Neuronal stem cell (in vitro differentiated cells): ENCODE data around the gene PIP5K1C.

Experiments
- DNase-seq: peaks from one replicate; pipeline ENCODE4 v3.0.0-alpha.2; 2013; ENCODE audit warnings: low spot score
- H2AFZ ChIP-seq: one replicate; pipeline ENCODE4 v1.6.1; 2013; ENCODE audit warnings: mild to moderate bottlenecking, low read length, inconsistent platforms
- H2AK5ac ChIP-seq: 2 replicates; pipeline ENCODE4 v1.6.1; 2013; ENCODE audit warnings: low read depth, mild to moderate bottlenecking, inconsistent platforms, low read length, moderate library complexity, mixed read lengths
- H2BK120ac ChIP-seq: 2 replicates; pipeline ENCODE4 v1.6.1; 2013; ENCODE audit warnings: low read depth, mild to moderate bottlenecking, inconsistent platforms, low read length, moderate library complexity, mixed read lengths
- H2BK12ac ChIP-seq: one replicate; pipeline ENCODE4 v1.6.1; 2013; ENCODE audit warnings: low read length, inconsistent platforms
- H2BK15ac ChIP-seq: 2 replicates; pipeline ENCODE4 v1.6.1; 2013; ENCODE audit warnings: mild to moderate bottlenecking, low read length, inconsistent platforms, mixed read lengths
- H2BK5ac ChIP-seq: one replicate; pipeline ENCODE4 v1.6.1; 2013; ENCODE audit warnings: inconsistent platforms, mild to moderate bottlenecking, low read length, moderate library complexity
- H3K14ac ChIP-seq: one replicate; pipeline ENCODE4 v1.6.1; 2013; ENCODE audit warnings: low read length, inconsistent platforms
- H3K18ac ChIP-seq: 2 replicates; pipeline ENCODE4 v1.6.1; 2013; ENCODE audit warnings: low read length, inconsistent platforms
- H3K23ac ChIP-seq: 2 replicates; pipeline ENCODE4 v1.6.1; 2013; ENCODE audit warnings: low read depth, mild to moderate bottlenecking, mixed read lengths, low read length, inconsistent platforms; ENCODE audit not compliant: poor library complexity
- H3K27ac ChIP-seq: replicated peaks from 3 replicates; pipeline ENCODE4 v1.5.1; 2013; ENCODE audit warnings: low read length, inconsistent platforms
- H3K27me3 ChIP-seq, 3 experiments: 2 replicates each; pipeline ENCODE4 v1.6.1; 2013; ENCODE audit warnings: low read length in 3 of 3, mild to moderate bottlenecking in 2 of 3, inconsistent platforms in 1 of 3, low read depth in 1 of 3, mixed read lengths in 1 of 3, moderate library complexity in 1 of 3; ENCODE audit not compliant: control insufficient read depth in 3 of 3, insufficient read depth in 3 of 3
- H3K36me3 ChIP-seq, 2 donors: replicated peaks in 1 of 2; 2 replicates each; pipeline ENCODE4 v1.6.1; 2013; ENCODE audit warnings: low read length in 2 of 2; ENCODE audit not compliant: control insufficient read depth in 2 of 2, insufficient read depth in 2 of 2
- H3K4ac ChIP-seq: 2 replicates; pipeline ENCODE4 v1.6.1; 2013; ENCODE audit warnings: inconsistent platforms, mild to moderate bottlenecking, low read length, moderate library complexity
- H3K4me1 ChIP-seq, 2 donors: 1 replicate in 1 of 2; 2 replicates in 1 of 2; pipeline ENCODE4 v1.6.1; 2013; ENCODE audit warnings: low read length in 2 of 2, low read depth in 1 of 2; ENCODE audit not compliant: control insufficient read depth in 2 of 2, insufficient read depth in 1 of 2
- H3K4me2 ChIP-seq: one replicate; pipeline ENCODE4 v1.6.1; 2013; ENCODE audit warnings: mild to moderate bottlenecking, low read length, inconsistent platforms; ENCODE audit not compliant: insufficient read depth, poor library complexity, severe bottlenecking
- H3K4me3 ChIP-seq, 2 donors: 2 replicates each; pipeline ENCODE4 v1.5.1; 2013; ENCODE audit warnings: low read length in 2 of 2, mild to moderate bottlenecking in 2 of 2, inconsistent platforms in 1 of 2, moderate library complexity in 1 of 2
- H3K79me1 ChIP-seq: one replicate; pipeline ENCODE4 v1.6.1; 2013; ENCODE audit warnings: low read depth, mild to moderate bottlenecking, inconsistent platforms, low read length, moderate library complexity
- H3K9ac ChIP-seq: one replicate; pipeline ENCODE4 v1.6.1; 2013; ENCODE audit warnings: mild to moderate bottlenecking, low read depth, low read length, inconsistent platforms; ENCODE audit not compliant: poor library complexity
- H3K9me3 ChIP-seq, 2 donors: replicated peaks in 1 of 2; 2 replicates each; pipeline versions ENCODE3 to v1.6.1; 2013; ENCODE audit warnings: low read length in 2 of 2, mild to moderate bottlenecking in 2 of 2, inconsistent platforms in 1 of 2, low read depth in 1 of 2, mixed read lengths in 1 of 2, moderate library complexity in 1 of 2; ENCODE audit not compliant: control insufficient read depth in 2 of 2, insufficient read depth in 1 of 2
- H4K8ac ChIP-seq: one replicate; pipeline ENCODE4 v1.6.1; 2013; ENCODE audit warnings: low read depth, mild to moderate bottlenecking, inconsistent platforms, low read length, moderate library complexity
- H4K91ac ChIP-seq: one replicate; pipeline ENCODE4 v1.6.1; 2013; ENCODE audit warnings: low read length, low read depth, mild to moderate bottlenecking, inconsistent platforms; ENCODE audit not compliant: poor library complexity
- WGBS, 2 donors: extraction: QIAGEN DNeasy Blood & Tissue Kit; methylation state at CpG; one replicate each; pipeline ENCODE4 v1.1.7; 2013; ENCODE audit warnings: missing lambda C conversion rate in 2 of 2, mixed read lengths in 1 of 2; ENCODE audit not compliant: insufficient read length in 2 of 2, insufficient replicate concordance in 1 of 2; ENCODE audit errors: extremely low coverage in 2 of 2; 5-methylcytosine and 5-hydroxymethylcytosine counted together

Gene PIP5K1C

DNA sequence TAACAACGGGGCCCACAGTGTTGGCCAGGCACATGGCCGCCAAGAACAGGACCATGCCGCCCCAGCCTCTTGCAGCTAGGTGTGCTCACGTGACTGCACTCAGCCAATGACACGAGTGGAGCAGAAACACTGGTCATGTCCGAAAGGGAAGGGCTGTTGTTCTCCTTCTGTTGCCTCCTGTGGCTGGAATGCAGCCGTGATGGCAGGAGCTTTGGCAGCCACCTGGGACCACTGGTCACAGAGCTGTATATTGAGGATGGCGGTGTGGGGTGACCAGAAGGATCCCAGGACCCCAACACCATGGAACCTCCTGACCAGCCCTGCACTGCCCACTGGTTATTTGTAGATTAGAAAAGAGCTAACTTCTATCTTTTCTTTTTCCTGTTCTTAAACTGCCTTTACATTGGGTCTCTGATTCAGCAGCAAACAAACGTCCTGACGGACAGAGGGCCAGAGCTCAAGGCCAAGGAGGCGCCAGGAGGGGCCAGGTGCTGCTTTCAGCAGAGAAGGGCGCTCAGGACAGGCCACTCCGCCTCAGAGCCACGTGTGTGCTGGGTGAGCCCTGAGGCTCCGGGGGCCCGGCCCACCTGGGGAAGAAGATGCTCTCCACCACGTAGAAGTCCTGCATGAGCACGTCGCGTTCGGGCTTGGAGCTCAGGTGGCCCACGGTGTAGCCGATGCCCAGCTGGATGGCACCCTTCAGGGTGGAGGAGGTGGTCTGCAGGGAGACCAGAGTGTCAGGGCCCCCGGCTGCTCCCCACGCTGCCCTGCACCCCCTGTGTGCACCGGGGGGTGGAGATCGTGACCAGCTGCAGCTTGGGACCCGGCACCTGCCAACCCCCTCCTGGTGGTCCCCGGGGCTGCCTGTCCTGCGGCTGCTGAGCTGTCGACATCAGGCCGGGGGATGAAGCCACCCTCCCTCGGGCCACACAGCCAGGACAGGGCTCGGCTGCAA is 38.7 kb downstream of the PIP5K1C start:
- H3K27ac ChIP-seq: no peak overlapping the region
- no peak overlapping the region for H2AK5ac ChIP-seq
- WGBS, 2 donors: no CpG with 5 or more reads among the region's 34 CpGs
- peaks cover 0 to 1% of the 10 kb centered on the region in 2 donors for H3K4me1 ChIP-seq
- no peak overlapping the region for H2BK120ac ChIP-seq
- H3K23ac ChIP-seq: no peak overlapping the region
- H3K36me3 ChIP-seq: peaks cover 58 to 79% of the 10 kb centered on the region in 2 donors
- H2BK12ac ChIP-seq: no peak overlapping the region
- no peak overlapping the region for H3K4ac ChIP-seq
- H3K9me3 ChIP-seq: peaks cover 0 to 8% of the 10 kb centered on the region in 2 donors
- peaks cover 13% of the 10 kb centered on the region for H3K79me1 ChIP-seq
- peak overlapping the region; percentile 28 for H3K18ac ChIP-seq
- no peak for DNase-seq
- no peak overlapping the region for H2AFZ ChIP-seq
- no peak overlapping the region for H3K4me2 ChIP-seq
- H3K9ac ChIP-seq: no peak overlapping the region
- no peak overlapping the region for H4K91ac ChIP-seq
- H3K27me3 ChIP-seq: no peaks in the 10 kb centered on the region
- H4K8ac ChIP-seq: no peak overlapping the region
- H3K4me3 ChIP-seq: no peak overlapping the region
- no peak overlapping the region for H2BK15ac ChIP-seq
- H3K14ac ChIP-seq: no peak overlapping the region
- H2BK5ac ChIP-seq: no peak overlapping the region

- no CpG with 5 or more reads among the region's 23 CpGs for WGBS, 2 donors
- no peak for DNase-seq
- no peaks in the 10 kb centered on the region for H3K4me1 ChIP-seq
- H4K8ac ChIP-seq: no peak overlapping the region
- H3K23ac ChIP-seq: no peak overlapping the region
- no peak overlapping the region for H2BK12ac ChIP-seq
- H3K18ac ChIP-seq: peak overlapping the region; percentile 28
- H3K27ac ChIP-seq: no peak overlapping the region
- H3K79me1 ChIP-seq: peaks cover 10% of the 10 kb centered on the region
- no peak overlapping the region for H4K91ac ChIP-seq
- H3K14ac ChIP-seq: no peak overlapping the region
- no peak overlapping the region for H2BK120ac ChIP-seq
- H3K4ac ChIP-seq: no peak overlapping the region
- H2BK5ac ChIP-seq: no peak overlapping the region
- H3K4me3 ChIP-seq: no peak overlapping the region
- no peak overlapping the region for H3K4me2 ChIP-seq
- H3K9ac ChIP-seq: no peak overlapping the region
- H2AFZ ChIP-seq: no peak overlapping the region
- no peaks in the 10 kb centered on the region for H3K27me3 ChIP-seq
- peaks cover 0 to 6% of the 10 kb centered on the region in 2 donors for H3K9me3 ChIP-seq
- no peak overlapping the region for H2AK5ac ChIP-seq
- no peak overlapping the region for H2BK15ac ChIP-seq
- peaks cover 58 to 83% of the 10 kb centered on the region in 2 donors for H3K36me3 ChIP-seq
Measured at GRCh38 chr19:3660493-3661219, 39.6 kb downstream of the PIP5K1C start.

DNA sequence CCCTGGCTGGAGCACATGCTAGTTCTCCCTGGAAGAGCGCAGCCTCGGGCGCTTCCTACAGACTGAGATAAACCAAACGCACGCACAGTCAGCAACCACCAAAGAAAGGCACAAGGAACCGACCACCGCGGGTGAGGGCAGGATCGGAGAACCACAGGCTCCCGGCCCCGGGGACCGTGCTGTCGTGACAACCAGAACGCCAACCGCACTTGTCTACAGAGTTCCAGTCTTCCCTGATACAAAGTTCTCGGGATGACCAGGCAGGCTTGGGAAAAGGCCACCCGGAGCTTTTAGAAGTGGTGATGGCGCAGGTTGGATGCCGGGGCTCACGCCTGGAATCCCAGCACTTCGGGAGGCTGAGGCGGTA is 40.5 kb downstream of the PIP5K1C start:
- H3K23ac ChIP-seq: no peak overlapping the region
- no peak overlapping the region for H3K18ac ChIP-seq
- peaks cover 51 to 83% of the 10 kb centered on the region in 2 donors for H3K36me3 ChIP-seq
- no peaks in the 10 kb centered on the region for H3K27me3 ChIP-seq
- H4K91ac ChIP-seq: no peak overlapping the region
- no peak overlapping the region for H2AK5ac ChIP-seq
- no peak overlapping the region for H4K8ac ChIP-seq
- no peak overlapping the region for H2BK5ac ChIP-seq
- H3K4ac ChIP-seq: no peak overlapping the region
- H2BK15ac ChIP-seq: no peak overlapping the region
- no peaks in the 10 kb centered on the region for H3K4me1 ChIP-seq
- DNase-seq: no peak
- H2BK12ac ChIP-seq: no peak overlapping the region
- peaks cover 6% of the 10 kb centered on the region for H3K79me1 ChIP-seq
- H3K14ac ChIP-seq: no peak overlapping the region
- WGBS, 2 donors: no CpG with 5 or more reads among the region's 22 CpGs
- H2BK120ac ChIP-seq: no peak overlapping the region
- no peak overlapping the region for H3K4me2 ChIP-seq
- H3K27ac ChIP-seq: no peak overlapping the region
- no peak overlapping the region for H2AFZ ChIP-seq
- H3K4me3 ChIP-seq: no peak overlapping the region
- no peak overlapping the region for H3K9ac ChIP-seq
- peaks cover 0 to 6% of the 10 kb centered on the region in 2 donors for H3K9me3 ChIP-seq
